AG09309 (cell line): ENCODE measurements around the gene KCND3.

Source experiments
- DNase-seq: peaks from one replicate; pipeline ENCODE4 v3.0.0-alpha.2; 2010; ENCODE audit warnings: low read depth
- H3K4me3 ChIP-seq: 2 replicates; pipeline ENCODE4 v1.5.1; 2011; ENCODE audit warnings: mild to moderate bottlenecking, low read depth, low read length, moderate library complexity; ENCODE audit not compliant: control insufficient read depth
- TF ChIP-seq, protein P1 (sequence below): IDR thresholded peaks from 2 replicates; pipeline ENCODE4 v1.5.1; 2011; ENCODE audit warnings: mild to moderate bottlenecking, low read depth, low read length, inconsistent platforms; ENCODE audit not compliant: insufficient read depth, control insufficient read depth; ENCODE audit errors: missing control alignments

The KCND3 gene

GRCh38 chr1:111956155-111956771, 33.2 kb downstream of the KCND3 start:
- TF ChIP-seq, protein P1, sequence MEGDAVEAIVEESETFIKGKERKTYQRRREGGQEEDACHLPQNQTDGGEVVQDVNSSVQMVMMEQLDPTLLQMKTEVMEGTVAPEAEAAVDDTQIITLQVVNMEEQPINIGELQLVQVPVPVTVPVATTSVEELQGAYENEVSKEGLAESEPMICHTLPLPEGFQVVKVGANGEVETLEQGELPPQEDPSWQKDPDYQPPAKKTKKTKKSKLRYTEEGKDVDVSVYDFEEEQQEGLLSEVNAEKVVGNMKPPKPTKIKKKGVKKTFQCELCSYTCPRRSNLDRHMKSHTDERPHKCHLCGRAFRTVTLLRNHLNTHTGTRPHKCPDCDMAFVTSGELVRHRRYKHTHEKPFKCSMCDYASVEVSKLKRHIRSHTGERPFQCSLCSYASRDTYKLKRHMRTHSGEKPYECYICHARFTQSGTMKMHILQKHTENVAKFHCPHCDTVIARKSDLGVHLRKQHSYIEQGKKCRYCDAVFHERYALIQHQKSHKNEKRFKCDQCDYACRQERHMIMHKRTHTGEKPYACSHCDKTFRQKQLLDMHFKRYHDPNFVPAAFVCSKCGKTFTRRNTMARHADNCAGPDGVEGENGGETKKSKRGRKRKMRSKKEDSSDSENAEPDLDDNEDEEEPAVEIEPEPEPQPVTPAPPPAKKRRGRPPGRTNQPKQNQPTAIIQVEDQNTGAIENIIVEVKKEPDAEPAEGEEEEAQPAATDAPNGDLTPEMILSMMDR, result no peak
- H3K4me3 ChIP-seq, result no peak overlapping the region
- no peak for DNase-seq

DNA sequence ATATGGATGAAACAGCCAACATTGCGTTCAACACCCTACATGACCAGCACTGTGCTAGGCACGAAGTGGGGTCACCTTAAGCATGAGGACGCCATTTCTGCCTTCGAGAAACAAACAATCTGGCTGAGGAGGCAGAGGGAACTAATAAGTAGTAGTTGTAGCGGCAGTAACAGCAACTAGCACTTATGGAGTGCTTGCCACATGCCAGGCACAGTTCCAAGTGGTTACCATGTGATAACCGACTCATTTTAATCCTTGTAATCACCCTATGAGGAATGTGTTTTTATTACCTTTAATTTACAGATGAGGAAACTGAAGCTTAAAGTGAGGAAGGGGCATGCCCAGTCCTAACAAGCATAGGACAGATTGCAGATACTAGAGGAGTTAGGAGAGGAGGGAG, 33.7 kb downstream of the KCND3 start:
- TF ChIP-seq, protein P1, result no peak
- DNase-seq, result no peak
- H3K4me3 ChIP-seq, result no peak overlapping the region

GRCh38 chr1:111953797-111954196, 35.7 kb downstream of the KCND3 start:
- TF ChIP-seq, protein P1, result no peak
- no peak for DNase-seq
- no peak overlapping the region for H3K4me3 ChIP-seq

- no peak overlapping the region for H3K4me3 ChIP-seq
- DNase-seq, result no peak
- TF ChIP-seq, protein P1, result no peak
These were observed 37.3 kb downstream of the KCND3 start for GRCh38 chr1:111952125-111952657.

DNA sequence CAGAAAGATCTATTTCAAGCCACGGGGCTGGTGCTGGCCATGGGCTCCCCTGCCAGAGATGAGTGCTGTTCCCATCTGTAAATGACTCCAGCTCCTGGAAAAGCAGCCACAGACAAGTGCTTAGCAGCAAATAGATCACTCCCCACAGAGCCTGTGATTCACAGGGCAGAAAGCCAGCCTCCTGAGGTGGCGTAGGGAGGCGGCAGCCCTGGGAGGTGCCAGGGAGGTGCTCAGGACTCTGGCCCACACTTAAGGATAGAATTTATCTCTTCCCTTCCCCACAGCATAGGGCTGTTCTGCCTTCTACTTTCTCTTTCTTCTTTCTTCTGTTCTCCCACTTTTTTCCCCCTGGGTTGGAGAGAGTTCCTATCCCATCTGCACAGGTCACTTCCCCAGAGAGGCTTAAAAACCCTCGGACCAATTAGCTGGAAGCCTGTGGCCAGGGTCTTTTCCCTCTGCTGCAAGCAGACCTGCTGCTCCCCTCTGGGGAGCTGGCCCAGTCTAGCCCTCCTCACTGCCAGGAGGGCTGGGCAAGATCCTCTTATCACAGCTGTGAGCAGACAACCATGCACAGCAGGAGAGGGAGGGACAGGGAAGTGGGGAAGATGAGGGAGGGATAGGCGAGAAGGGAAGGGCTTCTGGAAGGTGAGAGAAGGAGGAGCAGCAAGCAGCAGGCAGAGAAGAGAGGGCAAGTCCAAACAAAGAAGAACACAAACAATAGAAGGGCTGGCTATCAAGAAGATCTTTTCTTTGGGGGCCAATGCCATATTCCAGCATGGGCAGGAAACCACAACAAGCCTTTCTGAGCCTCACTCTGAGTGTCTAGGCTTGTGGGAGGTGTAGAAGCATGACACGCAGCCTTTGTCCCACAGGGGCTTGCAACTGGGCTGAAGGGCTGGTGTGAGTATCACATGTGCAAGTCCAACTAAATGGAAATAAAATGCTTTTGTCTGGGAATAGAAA, 41.0 kb downstream of the KCND3 start:
- no peak overlapping the region for H3K4me3 ChIP-seq
- TF ChIP-seq, protein P1, result no peak
- DNase-seq, result peak; percentile 3

DNA sequence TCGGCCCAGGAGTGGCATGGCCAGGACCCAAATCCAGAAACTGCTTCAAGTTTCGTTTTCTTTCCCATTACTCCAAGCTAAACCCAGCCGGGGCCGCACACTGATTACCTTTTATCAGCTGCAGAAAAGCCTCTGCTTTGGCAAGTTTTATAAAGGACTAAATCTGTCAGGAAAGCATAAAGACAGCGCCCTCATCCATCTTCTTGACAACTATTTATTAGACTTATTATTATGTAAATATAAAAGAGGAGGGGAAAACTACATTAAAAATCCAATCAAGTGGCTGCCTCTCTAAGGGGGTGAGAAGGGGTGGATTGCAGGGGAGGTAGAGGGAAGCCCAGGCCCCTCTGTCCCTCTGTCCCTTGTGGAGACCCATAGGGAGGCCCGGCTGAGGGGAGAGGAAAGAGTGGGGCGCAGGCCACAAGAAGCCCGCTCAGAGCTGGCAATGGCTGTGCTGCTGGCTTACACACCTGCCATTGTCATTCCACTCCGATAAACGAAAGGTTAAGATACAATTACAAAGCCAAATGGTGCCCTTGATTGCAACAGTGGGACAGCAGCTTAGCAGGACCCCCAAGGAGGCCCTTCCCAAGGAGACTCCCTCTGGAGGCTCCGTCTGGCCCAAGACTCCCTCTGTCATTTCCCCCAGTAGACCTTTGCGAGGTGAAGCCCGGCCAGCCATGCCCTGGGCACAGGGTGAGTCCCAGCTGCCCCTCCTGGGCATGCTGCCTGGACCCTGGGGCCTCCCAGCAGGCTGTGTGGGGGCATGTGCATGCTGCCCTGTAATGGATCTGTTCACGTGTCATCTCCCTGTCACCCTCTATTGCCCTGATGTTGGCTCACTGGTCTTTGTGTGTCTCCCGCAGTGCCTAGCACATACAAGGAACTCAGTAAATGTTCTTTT, 45.4 kb downstream of the KCND3 start:
- no peak for DNase-seq
- H3K4me3 ChIP-seq, result no peak overlapping the region
- TF ChIP-seq, protein P1, result no peak
